H1 (cell line): Measurements from ENCODE around the gene ACVR1. TPM values are rescaled to one million over a fixed set of nuclear protein-coding genes. Genes with fewer than 3 reads are reported as not detected.

Source experiments
- CTCF ChIA-PET: fragments of 300-600 bp; sonication (Branson Sonifier 250); formaldehyde crosslinking; loops from one replicate; lab custom pipeline; 2021; ENCODE audit not compliant: partially characterized antibody; lab: Charles Lee
- POLR2A ChIA-PET: fragments of 300-600 bp; sonication (Branson Sonifier 250); formaldehyde crosslinking; loops from one replicate; lab custom pipeline; 2021; ENCODE audit warnings: inconsistent platforms; ENCODE audit not compliant: partially characterized antibody; lab: Charles Lee
- DNase-seq, 2 experiments: peaks; one replicate each; pipeline versions ENCODE4 v3.0.0 to v3.0.0-alpha.2; 2010 to 2022; ENCODE audit warnings: low spot score in 2 of 2, low read depth in 1 of 2, mixed read lengths in 1 of 2
- FAIRE-seq: peaks from 2 replicates; lab custom pipeline; 2011; peaks lifted over from hg19 to GRCh38; lab: Jason Lieb, UNC
- H2AFZ ChIP-seq: 2 replicates; pipeline ENCODE4 v1.8.1; 2012; ENCODE audit warnings: low read length, inconsistent platforms
- H2AK5ac ChIP-seq: 2 replicates; pipeline ENCODE4 v1.6.1; 2013; ENCODE audit warnings: low read depth, low read length
- H2BK120ac ChIP-seq: replicated peaks from 2 replicates; pipeline ENCODE3; 2013; ENCODE audit warnings: low read depth, low read length, inconsistent platforms
- H2BK12ac ChIP-seq: 2 replicates; pipeline ENCODE4 v1.6.1; 2013; ENCODE audit warnings: low read depth, low read length
- H2BK15ac ChIP-seq: 2 replicates; pipeline ENCODE4 v1.6.1; 2013; ENCODE audit warnings: low read length
- H2BK20ac ChIP-seq: 2 replicates; pipeline ENCODE4 v1.6.1; 2013; ENCODE audit warnings: low read length
- H2BK5ac ChIP-seq: 2 replicates; pipeline ENCODE4 v1.6.1; 2013; ENCODE audit warnings: low read depth, low read length
- H3K14ac ChIP-seq: 2 replicates; pipeline ENCODE4 v1.6.1; 2013; ENCODE audit warnings: inconsistent platforms; ENCODE audit not compliant: insufficient read length
- H3K18ac ChIP-seq: 2 replicates; pipeline ENCODE4 v1.6.1; 2013; ENCODE audit warnings: low read length; ENCODE audit errors: extremely low read depth
- H3K23ac ChIP-seq: 2 replicates; pipeline ENCODE4 v1.6.1; 2013; ENCODE audit warnings: inconsistent platforms; ENCODE audit not compliant: insufficient read length
- H3K23me2 ChIP-seq: 2 replicates; pipeline ENCODE4 v1.6.1; 2013; ENCODE audit warnings: low read depth, low read length
- H3K27ac ChIP-seq: 2 replicates; pipeline ENCODE4 v1.6.1; 2011; ENCODE audit warnings: low read depth, low read length, inconsistent platforms
- H3K27me3 ChIP-seq, 4 experiments: replicated peaks in 1 of 4; 1 replicate in 1 of 4; 2 replicates in 3 of 4; pipeline versions ENCODE4 v1.6.1 to v1.8.1; 2011 to 2013; ENCODE audit warnings: low read length in 3 of 4, mild to moderate bottlenecking in 3 of 4, inconsistent platforms in 2 of 4, mixed read lengths in 2 of 4, moderate library complexity in 1 of 4; ENCODE audit not compliant: control insufficient read depth in 3 of 4, insufficient read depth in 3 of 4; ENCODE audit errors: extremely low read depth in 1 of 4
- H3K36me3 ChIP-seq, 4 experiments: 2 replicates each; pipeline versions ENCODE4 v1.6.1 to v1.8.1; 2011 to 2013; ENCODE audit warnings: mild to moderate bottlenecking in 4 of 4, low read length in 3 of 4, moderate library complexity in 2 of 4, control low read depth in 1 of 4, inconsistent platforms in 1 of 4; ENCODE audit not compliant: insufficient read depth in 4 of 4, control insufficient read depth in 2 of 4
- H3K4ac ChIP-seq: replicated peaks from 2 replicates; pipeline ENCODE3; 2013; ENCODE audit warnings: low read length, low read depth, mixed read lengths, inconsistent platforms; ENCODE audit not compliant: insufficient read length
- H3K4me1 ChIP-seq, 4 experiments: replicated peaks in 1 of 4; 1 replicate in 1 of 4; 2 replicates in 3 of 4; pipeline versions ENCODE4 v1.6.1 to v1.8.1; 2011 to 2013; ENCODE audit warnings: low read length in 3 of 4, inconsistent platforms in 2 of 4, mixed read lengths in 1 of 4; ENCODE audit not compliant: insufficient read depth in 4 of 4, control insufficient read depth in 3 of 4
- H3K4me2 ChIP-seq, 2 experiments: 2 replicates each; pipeline versions ENCODE4 v1.6.1 to v1.8.1; 2011 to 2013; ENCODE audit warnings: low read depth in 2 of 2, low read length in 2 of 2, control low read depth in 1 of 2, inconsistent platforms in 1 of 2, mild to moderate bottlenecking in 1 of 2; ENCODE audit not compliant: insufficient read depth in 1 of 2
- H3K4me3 ChIP-seq, 4 experiments: fragments of 200-600, 300-600 bp in 1 of 4; sonication (generic), shearing (Covaris generic), sonication (Bioruptor Twin) in 1 of 4; 2 replicates each; pipeline versions ENCODE4 v1.5.1 to v1.8.1; 2011 to 2016; ENCODE audit warnings: low read length in 4 of 4, low read depth in 3 of 4, control low read depth in 2 of 4, inconsistent platforms in 2 of 4, mild to moderate bottlenecking in 2 of 4, mixed read lengths in 1 of 4, moderate library complexity in 1 of 4; ENCODE audit not compliant: insufficient read depth in 2 of 4; ENCODE audit errors: extremely low read depth in 1 of 4
- H3K56ac ChIP-seq: replicated peaks from 2 replicates; pipeline ENCODE3; 2013; ENCODE audit warnings: low read depth, mild to moderate bottlenecking, mixed read lengths, low read length, inconsistent platforms; ENCODE audit not compliant: insufficient read length
- H3K79me1 ChIP-seq: 2 replicates; pipeline ENCODE4 v1.6.1; 2013; ENCODE audit warnings: low read depth, low read length, control low read depth
- H3K79me2 ChIP-seq, 2 experiments: 2 replicates each; pipeline versions ENCODE4 v1.6.1 to v1.8.1; 2012 to 2013; ENCODE audit warnings: low read length in 2 of 2, mild to moderate bottlenecking in 2 of 2, inconsistent platforms in 1 of 2; ENCODE audit not compliant: insufficient read depth in 2 of 2, control insufficient read depth in 1 of 2
- H3K9ac ChIP-seq, 4 experiments: replicated peaks in 1 of 4; 1 replicate in 1 of 4; 2 replicates in 3 of 4; pipeline versions ENCODE4 v1.6.1 to v1.8.1; 2011 to 2013; ENCODE audit warnings: low read depth in 3 of 4, low read length in 3 of 4, control low read depth in 2 of 4, mild to moderate bottlenecking in 2 of 4, moderate library complexity in 2 of 4, inconsistent platforms in 1 of 4; ENCODE audit errors: extremely low read depth in 1 of 4
- H3K9me3 ChIP-seq, 2 experiments: 2 replicates each; pipeline versions ENCODE4 v1.6.1 to v1.8.1; 2012 to 2013; ENCODE audit warnings: mild to moderate bottlenecking in 2 of 2, moderate library complexity in 2 of 2, control low read depth in 1 of 2, inconsistent platforms in 1 of 2, low read depth in 1 of 2, low read length in 1 of 2, mixed read lengths in 1 of 2; ENCODE audit not compliant: insufficient read depth in 2 of 2
- H4K20me1 ChIP-seq, 2 experiments: replicated peaks in 1 of 2; 2 replicates each; pipeline versions ENCODE3 to v1.8.1; 2011 to 2013; ENCODE audit warnings: inconsistent platforms in 2 of 2, low read length in 2 of 2, mild to moderate bottlenecking in 1 of 2; ENCODE audit not compliant: insufficient read depth in 2 of 2, control insufficient read depth in 1 of 2
- H4K5ac ChIP-seq: 2 replicates; pipeline ENCODE4 v1.6.1; 2013; ENCODE audit warnings: low read length, low read depth, mixed read lengths, inconsistent platforms; ENCODE audit not compliant: insufficient read length
- H4K8ac ChIP-seq: 2 replicates; pipeline ENCODE4 v1.8.0; 2013; ENCODE audit warnings: mild to moderate bottlenecking, moderate library complexity, low read length, inconsistent platforms; ENCODE audit not compliant: insufficient read depth; ENCODE audit errors: extremely low read depth
- H4K91ac ChIP-seq: replicated peaks from 2 replicates; pipeline ENCODE3; 2013; ENCODE audit warnings: low read length, mixed read lengths, inconsistent platforms; ENCODE audit not compliant: insufficient read length
- CHD1 ChIP-seq: IDR thresholded peaks from 2 replicates; pipeline ENCODE4 v1.6.1; 2012; ENCODE audit warnings: low read depth, low read length, improper control_type of control experiment
- CREB1 ChIP-seq: IDR thresholded peaks from 2 replicates; pipeline ENCODE4 v1.6.1; 2012; ENCODE audit warnings: inconsistent platforms
- EGR1 ChIP-seq: IDR thresholded peaks from 2 replicates; pipeline ENCODE4 v1.6.1; 2011; ENCODE audit warnings: low read depth, low read length, borderline replicate concordance
- EZH2 ChIP-seq: fragments of 200-600 bp; sonication (generic); IDR thresholded peaks from 2 replicates; pipeline ENCODE4 v1.7.1; 2012; ENCODE audit warnings: low read depth, mild to moderate bottlenecking, moderate library complexity, low read length, inconsistent platforms; ENCODE audit not compliant: severe bottlenecking
- GABPA ChIP-seq: IDR thresholded peaks from 2 replicates; pipeline ENCODE4 v1.6.1; 2011; ENCODE audit warnings: mild to moderate bottlenecking, low read length, moderate library complexity, borderline replicate concordance; ENCODE audit not compliant: insufficient read depth
- JUN ChIP-seq: IDR thresholded peaks from 2 replicates; pipeline ENCODE4 v1.6.1; 2011; ENCODE audit warnings: low read depth, mild to moderate bottlenecking, improper control_type of control experiment, low read length
- KDM1A ChIP-seq: fragments of 200-600, 300-600 bp; sonication (generic); IDR thresholded peaks from 2 replicates; pipeline ENCODE4 v1.7.1; 2016; ENCODE audit warnings: mild to moderate bottlenecking, low read length, borderline replicate concordance
- PHF8 ChIP-seq: fragments of 200-600 bp; sonication (generic); conservative IDR thresholded peaks from 2 replicates; pipeline ENCODE4 v1.7.1; 2012; ENCODE audit warnings: low read depth, mild to moderate bottlenecking, inconsistent platforms, low read length, moderate library complexity
- POU5F1 ChIP-seq: IDR thresholded peaks from 2 replicates; pipeline ENCODE4 v1.6.1; 2011; ENCODE audit warnings: low read depth, mild to moderate bottlenecking, low read length, moderate library complexity
- RNF2 ChIP-seq: fragments of 200-900, 300-1000 bp; sonication (generic); IDR thresholded peaks from 2 replicates; pipeline ENCODE4 v1.7.1; 2016; ENCODE audit warnings: borderline replicate concordance, low read depth, mild to moderate bottlenecking, antibody characterized with exemption, low read length; ENCODE audit not compliant: poor library complexity, severe bottlenecking; ENCODE audit errors: missing control alignments
- TEAD4 ChIP-seq: IDR thresholded peaks from 2 replicates; pipeline ENCODE4 v1.6.1; 2012; ENCODE audit warnings: low read depth, low read length, inconsistent platforms, mixed read lengths
- WGBS, 2 experiments: shearing (Covaris generic) in 1 of 2; methylation state at CpG; one replicate each; pipeline versions ENCODE4 v1.1.6 to v1.1.7; 2013 to 2015; ENCODE audit warnings: low lambda C conversion rate in 2 of 2, mixed read lengths in 2 of 2, inconsistent platforms in 1 of 2, low coverage in 1 of 2, missing lambda C conversion rate in 1 of 2; ENCODE audit not compliant: insufficient replicate concordance in 2 of 2, insufficient coverage in 1 of 2, insufficient read length in 1 of 2; ENCODE audit errors: extremely low coverage in 1 of 2, missing lambda C conversion rate in 1 of 2; 5-methylcytosine and 5-hydroxymethylcytosine counted together
- polyA plus RNA-seq, 7 experiments: library from polyadenylated mRNA; depleted of rRNA in 3 of 7; stranded (reverse) in 5 of 7; unstranded in 2 of 7; fragments of >200 nt in 5 of 7; fragments of 200-250 nt in 2 of 7; gene quantifications; 1 replicate in 5 of 7; 2 replicates in 1 of 7; 4 replicates in 1 of 7; pipeline versions ENCODE4 v1.2.1 to v1.2.3, GENCODE V29; 2011 to 2013; ENCODE audit warnings: missing spikeins in 2 of 7, mixed read lengths in 2 of 7
- total RNA-seq: library from RNA; stranded (reverse); fragmentation: NEBNext Ultra II Directional; extraction: Animal tissue kit (Norgen Biotek cat#: 25700); gene quantifications from 2 replicates; pipeline ENCODE4 v1.2.1, GENCODE V29; 2021

ACVR1 gene
- total and polyA plus RNA-seq, 2 of the 8 experiments (the other 6 are each of a cell fraction or from before 2014, with no cell fraction given) = 8.5 to 17.7 TPM

DNA sequence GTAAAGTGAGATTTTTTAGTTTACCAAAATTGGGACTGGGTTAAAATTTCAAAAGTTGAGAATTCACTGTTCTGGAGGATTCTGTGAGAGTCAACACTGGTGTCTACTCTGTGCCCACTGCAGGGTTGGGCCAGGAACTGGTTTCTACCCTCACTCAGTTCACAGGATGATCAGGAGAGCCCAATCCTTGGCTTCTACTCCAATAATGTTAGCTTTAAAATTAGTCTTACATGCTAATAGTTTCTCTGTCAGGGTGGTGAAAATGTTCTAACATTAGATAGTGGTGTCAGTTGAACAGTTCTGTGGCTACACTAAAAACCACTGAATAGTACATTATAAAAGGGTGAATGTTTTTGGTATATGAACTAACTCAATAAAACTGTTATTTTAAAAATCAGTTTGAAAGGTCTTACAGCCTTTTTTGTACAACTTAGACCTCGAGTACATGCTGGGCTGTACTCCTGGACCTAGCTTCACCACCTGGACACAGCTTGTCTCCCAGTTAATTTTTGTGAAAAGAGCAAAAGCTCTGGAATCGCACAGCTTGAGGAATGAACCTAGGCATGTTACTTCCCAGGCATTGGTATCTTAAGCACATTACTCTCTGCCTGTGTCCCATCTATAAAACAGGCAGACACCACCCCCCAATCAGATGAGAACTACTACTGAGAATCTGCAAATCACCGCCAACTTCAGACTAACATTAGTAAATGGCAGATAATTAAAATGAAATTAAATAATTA, 44.4 kb downstream of the ACVR1 start:
- DNase-seq = no peak
- no peak overlapping the region for H2BK20ac ChIP-seq
- H4K91ac ChIP-seq = no peak overlapping the region
- no peak overlapping the region for H2AFZ ChIP-seq
- H4K5ac ChIP-seq = no peak overlapping the region
- POLR2A ChIA-PET = interaction anchor here (0.8 kb wide), 1 partner anchor 25 kb away, joined by 3 read pairs; no protein-coding TSS in a partner anchor
- no peak overlapping the region for H2BK15ac ChIP-seq
- H3K4ac ChIP-seq = no peak overlapping the region
- H3K56ac ChIP-seq = no peak overlapping the region
- H3K27ac ChIP-seq = no peak overlapping the region; the same call in 1 of the 2 replicates
- H3K9ac ChIP-seq = no peak overlapping the region
- FAIRE-seq = no peak
- H3K79me2 ChIP-seq = peaks cover 0 to 11% of the 10 kb centered on the region in 2 experiments; a peak in 2 of 4 replicates
- no peaks in the 10 kb centered on the region for H3K9me3 ChIP-seq
- no peak overlapping the region for H4K8ac ChIP-seq
- no peaks in the 10 kb centered on the region for H3K36me3 ChIP-seq
- peaks cover 0 to 12% (median 9%) of the 10 kb centered on the region in 4 experiments; a peak in 5 of 7 replicates for H3K4me1 ChIP-seq
- H3K23ac ChIP-seq = no peak overlapping the region
- no peak overlapping the region for H2AK5ac ChIP-seq
- peaks cover 0 to 2% of the 10 kb centered on the region in 2 experiments for H4K20me1 ChIP-seq
- H3K79me1 ChIP-seq = peaks cover 3% of the 10 kb centered on the region; the same call in 1 of the 2 replicates
- H2BK120ac ChIP-seq = no peak overlapping the region
- H3K27me3 ChIP-seq = no peaks in the 10 kb centered on the region
- H3K23me2 ChIP-seq = no peaks in the 10 kb centered on the region
- CTCF ChIA-PET = interaction anchor here (1.2 to 1.9 kb wide), 2 partner anchors 37 to 176 kb away, joined by 3 to 5 read pairs; no protein-coding TSS in a partner anchor
- H3K4me2 ChIP-seq = no peak overlapping the region; a peak in 2 of 4 replicates
- no peak overlapping the region for H3K18ac ChIP-seq
- WGBS, 2 experiments = 86% methylated on average over 3 of the region's 3 CpGs; no CpG with 5 or more reads in 1 of the 2 experiments
- H2BK5ac ChIP-seq = no peak overlapping the region; the same call in 1 of the 2 replicates
- no peak overlapping the region for H3K14ac ChIP-seq
- no peak overlapping the region; the same call in 1 of the 2 replicates for H2BK12ac ChIP-seq
- no peak overlapping the region for H3K4me3 ChIP-seq
- no peak for TF ChIP-seq EGR1
- TF ChIP-seq JUN = no peak
- TF ChIP-seq GABPA = no peak
- TF ChIP-seq RNF2 = no peak
- TF ChIP-seq TEAD4 = no peak
- no peak for TF ChIP-seq POU5F1
- no peak for TF ChIP-seq KDM1A
- no peak for TF ChIP-seq CREB1
- TF ChIP-seq EZH2 = no peak
- TF ChIP-seq CHD1 = no peak
- no peak for TF ChIP-seq PHF8
